Muscle of leg (tissue), 11 donors: ENCODE data around the gene KCNN3. TPM values are rescaled to one million over a fixed set of nuclear protein-coding genes. Genes with fewer than 3 reads are reported as not detected.

ENCODE experiments used
- DNase-seq: peaks from one replicate; pipeline ENCODE4 v3.0.0; 2013
- H3K27ac ChIP-seq: one replicate; pipeline ENCODE4 v1.5.1; 2013; ENCODE audit warnings: mild to moderate bottlenecking, low read length, control low read depth
- H3K27me3 ChIP-seq: one replicate; pipeline ENCODE4 v1.6.1; 2013; ENCODE audit warnings: low read length; ENCODE audit not compliant: control insufficient read depth, insufficient read depth
- H3K36me3 ChIP-seq: one replicate; pipeline ENCODE4 v1.6.1; 2013; ENCODE audit warnings: low read length; ENCODE audit not compliant: control insufficient read depth, insufficient read depth
- H3K4me1 ChIP-seq: one replicate; pipeline ENCODE4 v1.6.1; 2013; ENCODE audit warnings: low read length; ENCODE audit not compliant: control insufficient read depth, insufficient read depth
- H3K4me3 ChIP-seq: one replicate; pipeline ENCODE4 v1.5.1; 2013; ENCODE audit warnings: low read length, control low read depth
- H3K9me3 ChIP-seq: replicated peaks from 2 replicates; pipeline ENCODE4 v1.6.1; 2013; ENCODE audit warnings: low read depth, low read length; ENCODE audit not compliant: control insufficient read depth
- WGBS: methylation state at CpG from one replicate; pipeline ENCODE4 v1.1.5; 2013; ENCODE audit warnings: missing lambda C conversion rate; ENCODE audit not compliant: insufficient coverage; 5-methylcytosine and 5-hydroxymethylcytosine counted together
- polyA plus RNA-seq, 8 donors: library from polyadenylated mRNA; unstranded; fragments of 120-200 nt; gene quantifications; one replicate each; pipeline versions ENCODE4 v1.2.1 to v1.2.3, GENCODE V29; 2013; ENCODE audit warnings: inconsistent platforms in 1 of 8, low replicate concordance in 1 of 8; ENCODE audit not compliant: insufficient read length in 8 of 8, insufficient read depth in 1 of 8
- total RNA-seq: library from RNA; stranded (reverse); fragments of 120-200 nt; gene quantifications from one replicate; pipeline ENCODE4 v1.2.4, GENCODE V29; 2013

The KCNN3 gene
- total and polyA plus RNA-seq, 9 donors, result 5.1 to 9.6 (median 7.5) TPM

GRCh38 chr1:154752273-154753030 is 117.6 kb downstream of the KCNN3 start:
- Histone ChIP-seq H3K9me3 (no peaks in the 10 kb centered on the region), H3K27me3 (peaks cover 3% of the 10 kb centered on the region), H3K27ac (no peak overlapping the region), H3K4me1 (peaks cover 24% of the 10 kb centered on the region), H3K36me3 (peaks cover 5% of the 10 kb centered on the region), H3K4me3 (no peak overlapping the region)
- 92% methylated on average over 5 of the region's 12 CpGs for WGBS
- no peak for DNase-seq

GRCh38 chr1:154751690-154752089 is 118.4 kb downstream of the KCNN3 start:
- whole genome bisulfite sequencing, result 41% methylated on average over 3 of the region's 5 CpGs
- Histone ChIP-seq H3K4me3 (no peak overlapping the region), H3K27me3 (peaks cover 7% of the 10 kb centered on the region), H3K36me3 (peaks cover 5% of the 10 kb centered on the region), H3K27ac (no peak overlapping the region), H3K4me1 (peaks cover 31% of the 10 kb centered on the region), H3K9me3 (no peaks in the 10 kb centered on the region)
- DNase-seq, result peak; percentile 51

- no peaks in the 10 kb centered on the region for H3K9me3 ChIP-seq
- no peak overlapping the region for H3K4me3 ChIP-seq
- DNase-seq, result no peak
- H3K36me3 ChIP-seq, result peaks cover 5% of the 10 kb centered on the region
- H3K4me1 ChIP-seq, result peaks cover 38% of the 10 kb centered on the region
- 49% methylated on average over 7 of the region's 13 CpGs for WGBS
- H3K27ac ChIP-seq, result no peak overlapping the region
- peaks cover 7% of the 10 kb centered on the region for H3K27me3 ChIP-seq
Measured at GRCh38 chr1:154750681-154751665, 119.1 kb downstream of the KCNN3 start.

- Histone ChIP-seq H3K27ac (no peak overlapping the region), H3K36me3 (peaks cover 3% of the 10 kb centered on the region), H3K4me1 (peaks cover 50% of the 10 kb centered on the region), H3K4me3 (no peak overlapping the region), H3K27me3 (peaks cover 7% of the 10 kb centered on the region), H3K9me3 (no peaks in the 10 kb centered on the region)
- WGBS, result 66% methylated on average over 7 of the region's 8 CpGs
- no peak for DNase-seq
Measured at GRCh38 chr1:154749078-154749760, 120.9 kb downstream of the KCNN3 start.

GRCh38 chr1:154748405-154748775 is 121.7 kb downstream of the KCNN3 start:
- peaks cover 50% of the 10 kb centered on the region for H3K4me1 ChIP-seq
- H3K27ac ChIP-seq, result peak overlapping the region; percentile 81
- DNase-seq, result no peak
- peaks cover 3% of the 10 kb centered on the region for H3K36me3 ChIP-seq
- no peaks in the 10 kb centered on the region for H3K9me3 ChIP-seq
- H3K4me3 ChIP-seq, result no peak overlapping the region
- WGBS, result no CpG with 5 or more reads among the region's 2 CpGs
- peaks cover 7% of the 10 kb centered on the region for H3K27me3 ChIP-seq

GRCh38 chr1:154747740-154748404 is 122.2 kb downstream of the KCNN3 start:
- H3K36me3 ChIP-seq, result peaks cover 3% of the 10 kb centered on the region
- H3K4me1 ChIP-seq, result peaks cover 52% of the 10 kb centered on the region
- peak overlapping the region; percentile 81 for H3K27ac ChIP-seq
- peak; percentile 86 for DNase-seq
- 28% methylated on average over 8 of the region's 20 CpGs for WGBS
- H3K27me3 ChIP-seq, result peaks cover 7% of the 10 kb centered on the region
- no peaks in the 10 kb centered on the region for H3K9me3 ChIP-seq
- no peak overlapping the region for H3K4me3 ChIP-seq

GRCh38 chr1:154747380-154747739 is 122.7 kb downstream of the KCNN3 start:
- no CpG with 5 or more reads among the region's 7 CpGs for WGBS
- H3K27ac ChIP-seq, result no peak overlapping the region
- no peak for DNase-seq
- peaks cover 2% of the 10 kb centered on the region for H3K36me3 ChIP-seq
- peaks cover 7% of the 10 kb centered on the region for H3K27me3 ChIP-seq
- H3K4me1 ChIP-seq, result peaks cover 58% of the 10 kb centered on the region
- H3K9me3 ChIP-seq, result no peaks in the 10 kb centered on the region
- no peak overlapping the region for H3K4me3 ChIP-seq

GRCh38 chr1:154746622-154747299 is 123.3 kb downstream of the KCNN3 start:
- 88% methylated on average over 3 of the region's 6 CpGs for WGBS
- peaks cover 7% of the 10 kb centered on the region for H3K27me3 ChIP-seq
- no peak for DNase-seq
- peaks cover 64% of the 10 kb centered on the region for H3K4me1 ChIP-seq
- no peaks in the 10 kb centered on the region for H3K9me3 ChIP-seq
- no peak overlapping the region for H3K27ac ChIP-seq
- no peak overlapping the region for H3K4me3 ChIP-seq
- no peaks in the 10 kb centered on the region for H3K36me3 ChIP-seq

- no peak for DNase-seq
- no peaks in the 10 kb centered on the region for H3K9me3 ChIP-seq
- H3K4me3 ChIP-seq, result no peak overlapping the region
- WGBS, result 69% methylated on average over 12 of the region's 12 CpGs
- H3K36me3 ChIP-seq, result no peaks in the 10 kb centered on the region
- peaks cover 7% of the 10 kb centered on the region for H3K27me3 ChIP-seq
- no peak overlapping the region for H3K27ac ChIP-seq
- H3K4me1 ChIP-seq, result peaks cover 57% of the 10 kb centered on the region
Measured at GRCh38 chr1:154745750-154746425, 124.2 kb downstream of the KCNN3 start.
